ENCODE measurements around the gene PLXNB1.
"Not testable (repeated sequence)": the region's sequence is repeated elsewhere in the genome, so short reads cannot be mapped to it uniquely, and the experiment has no call there.

The PLXNB1 gene

DNA sequence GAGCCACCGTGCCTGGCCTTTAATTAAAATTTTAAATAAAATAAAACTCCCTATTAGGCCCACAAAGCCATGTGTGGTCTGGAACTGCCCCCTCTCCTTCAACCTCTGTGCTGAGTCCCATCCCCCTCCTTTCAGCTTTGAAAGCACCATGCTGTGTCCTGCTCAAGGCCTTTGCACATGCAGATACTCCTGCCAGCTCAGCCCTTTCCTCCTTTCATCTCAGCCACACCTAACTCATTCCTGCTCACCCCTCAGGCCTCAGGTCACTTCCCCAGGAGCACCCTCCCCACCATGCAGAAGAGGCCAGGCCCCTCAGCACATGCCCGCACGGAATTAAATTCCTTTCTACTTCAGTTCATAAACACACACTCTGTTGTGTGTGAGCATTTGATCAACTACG, 44.7 kb upstream of the PLXNB1 start:
- Histone ChIP-seq H3K27ac (no peak overlapping the region), H3K4me3 (ENCODE audit: low read depth, low read length) (no peak overlapping the region), H3K36me3 (no peaks in the 10 kb centered on the region), H3K27me3 (ENCODE audit: insufficient read depth, low read depth, severe bottlenecking) (no peaks in the 10 kb centered on the region), H3K9me3 (ENCODE audit: severe bottlenecking) (no peaks in the 10 kb centered on the region)
- DNase-seq = no peak
- TF ChIP-seq, protein P1, sequence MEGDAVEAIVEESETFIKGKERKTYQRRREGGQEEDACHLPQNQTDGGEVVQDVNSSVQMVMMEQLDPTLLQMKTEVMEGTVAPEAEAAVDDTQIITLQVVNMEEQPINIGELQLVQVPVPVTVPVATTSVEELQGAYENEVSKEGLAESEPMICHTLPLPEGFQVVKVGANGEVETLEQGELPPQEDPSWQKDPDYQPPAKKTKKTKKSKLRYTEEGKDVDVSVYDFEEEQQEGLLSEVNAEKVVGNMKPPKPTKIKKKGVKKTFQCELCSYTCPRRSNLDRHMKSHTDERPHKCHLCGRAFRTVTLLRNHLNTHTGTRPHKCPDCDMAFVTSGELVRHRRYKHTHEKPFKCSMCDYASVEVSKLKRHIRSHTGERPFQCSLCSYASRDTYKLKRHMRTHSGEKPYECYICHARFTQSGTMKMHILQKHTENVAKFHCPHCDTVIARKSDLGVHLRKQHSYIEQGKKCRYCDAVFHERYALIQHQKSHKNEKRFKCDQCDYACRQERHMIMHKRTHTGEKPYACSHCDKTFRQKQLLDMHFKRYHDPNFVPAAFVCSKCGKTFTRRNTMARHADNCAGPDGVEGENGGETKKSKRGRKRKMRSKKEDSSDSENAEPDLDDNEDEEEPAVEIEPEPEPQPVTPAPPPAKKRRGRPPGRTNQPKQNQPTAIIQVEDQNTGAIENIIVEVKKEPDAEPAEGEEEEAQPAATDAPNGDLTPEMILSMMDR (IDR thresholded peaks at IDR 0.05; ENCODE audit: low read depth, low read length) = no peak

DNA sequence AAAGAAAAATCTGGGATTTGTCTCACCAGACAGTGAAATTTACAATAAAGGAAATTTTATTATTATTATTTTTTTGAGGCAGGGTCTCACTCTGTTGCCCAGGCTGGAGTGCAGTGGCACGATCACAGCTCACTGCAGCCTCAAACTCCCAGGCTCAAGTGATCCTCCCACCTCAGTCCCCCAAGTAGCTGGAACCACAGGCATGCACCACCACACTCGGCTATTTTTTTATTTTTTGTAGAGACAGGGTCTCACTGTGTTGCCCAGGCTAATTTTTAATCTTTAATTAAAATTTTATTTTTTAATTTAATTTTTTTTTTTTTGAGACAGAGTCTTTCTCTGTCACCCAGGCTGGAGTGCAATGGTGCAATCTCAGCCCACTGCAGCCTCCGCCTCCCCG, 44.1 kb upstream of the PLXNB1 start:
- H3K27ac ChIP-seq = not testable (repeated sequence)

DNA sequence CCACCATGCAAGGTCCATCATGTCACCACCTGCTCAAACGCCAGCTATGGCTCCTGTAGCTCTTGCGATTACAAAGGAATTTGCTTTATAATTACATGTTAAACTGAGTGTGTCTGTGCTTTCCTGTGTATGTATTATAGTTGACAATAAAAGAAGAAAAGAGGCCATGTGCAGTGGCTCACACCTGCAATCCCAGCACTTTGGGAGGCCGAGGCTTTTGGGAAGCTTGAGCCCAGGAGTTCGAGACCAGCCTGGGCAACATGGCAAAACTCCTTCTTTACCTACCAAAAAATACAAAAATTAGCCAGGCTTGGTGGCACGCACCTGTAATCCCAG, 43.7 kb upstream of the PLXNB1 start:
- H3K4me3 ChIP-seq (ENCODE audit: low read depth, low read length) = no peak overlapping the region
- H3K9me3 ChIP-seq (ENCODE audit: severe bottlenecking) = no peaks in the 10 kb centered on the region
- H3K36me3 ChIP-seq = no peaks in the 10 kb centered on the region; the same call in 1 of the 2 replicates
- H3K27me3 ChIP-seq (ENCODE audit: insufficient read depth, low read depth, severe bottlenecking) = no peaks in the 10 kb centered on the region
- no peak for DNase-seq
- H3K27ac ChIP-seq = peak overlapping the region; percentile 93
- TF ChIP-seq, protein P1 (IDR thresholded peaks at IDR 0.05; ENCODE audit: low read depth, low read length) = no peak

More for the DNA sequence above, 44.1 kb upstream of the PLXNB1 start:
- H3K27me3 ChIP-seq (ENCODE audit: insufficient read depth, low read depth, severe bottlenecking); H3K36me3 ChIP-seq; H3K9me3 ChIP-seq (ENCODE audit: severe bottlenecking); DNase-seq; H3K4me3 ChIP-seq (ENCODE audit: low read depth, low read length): not testable (repeated sequence)

DNA sequence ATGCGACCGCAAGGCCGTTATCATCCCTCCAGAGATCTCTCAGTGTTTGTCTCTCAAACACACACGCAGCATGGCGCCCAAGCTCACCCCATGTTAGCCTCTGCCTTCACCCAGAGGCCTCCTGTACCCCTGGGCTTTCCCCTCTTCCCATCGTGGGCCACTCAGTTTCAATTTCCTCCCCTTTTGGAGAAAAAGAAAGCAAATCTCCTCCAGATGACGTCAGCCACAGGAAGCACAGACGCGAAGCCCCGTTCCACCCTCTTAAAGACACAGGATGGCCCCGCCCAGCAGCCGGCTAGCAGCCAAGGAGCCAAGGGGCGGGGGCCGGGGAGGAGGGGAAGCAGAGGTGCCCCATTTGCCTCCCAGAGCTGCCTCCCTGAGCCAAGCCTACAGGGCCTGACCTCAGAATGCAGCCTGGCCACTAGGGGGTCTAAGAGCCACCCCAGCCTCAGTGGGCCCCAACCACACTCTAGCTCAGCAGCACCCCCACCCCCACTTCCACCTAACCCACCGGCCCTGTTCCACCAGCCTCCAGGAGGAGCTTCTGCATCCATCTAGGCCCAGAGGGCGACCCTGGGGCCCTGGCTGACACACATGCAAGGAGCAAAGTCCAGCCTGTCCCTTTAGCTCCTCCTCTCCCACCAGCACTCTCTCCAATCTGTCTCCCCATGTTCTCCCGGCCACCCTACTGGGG, 43.2 kb upstream of the PLXNB1 start:
- Histone ChIP-seq H3K27ac (peak overlapping the region; percentile 93), H3K27me3 (ENCODE audit: insufficient read depth, low read depth, severe bottlenecking) (no peaks in the 10 kb centered on the region), H3K9me3 (ENCODE audit: severe bottlenecking) (no peaks in the 10 kb centered on the region), H3K36me3 (peaks cover 1% of the 10 kb centered on the region; the same call in 1 of the 2 replicates), H3K4me3 (ENCODE audit: low read depth, low read length) (peak overlapping the region; percentile 62)
- TF ChIP-seq, protein P1 (IDR thresholded peaks at IDR 0.05; ENCODE audit: low read depth, low read length) = peak; percentile 78
- DNase-seq = peak; percentile 96

- no peak for DNase-seq
- TF ChIP-seq, protein P1 (IDR thresholded peaks at IDR 0.05; ENCODE audit: low read depth, low read length) = no peak
- peak overlapping the region; percentile 62 for H3K4me3 ChIP-seq (ENCODE audit: low read depth, low read length)
- H3K9me3 ChIP-seq (ENCODE audit: severe bottlenecking) = no peaks in the 10 kb centered on the region
- no peaks in the 10 kb centered on the region for H3K27me3 ChIP-seq (ENCODE audit: insufficient read depth, low read depth, severe bottlenecking)
- H3K27ac ChIP-seq = peak overlapping the region; percentile 93
- H3K36me3 ChIP-seq = peaks cover 6% of the 10 kb centered on the region
Observed at GRCh38 chr3:48472673-48472922, 42.7 kb upstream of the PLXNB1 start.

GRCh38 chr3:48470286-48470685, 40.4 kb upstream of the PLXNB1 start:
- Histone ChIP-seq H3K27me3 (ENCODE audit: insufficient read depth, low read depth, severe bottlenecking) (no peaks in the 10 kb centered on the region), H3K27ac (no peak overlapping the region), H3K9me3 (ENCODE audit: severe bottlenecking) (no peaks in the 10 kb centered on the region), H3K4me3 (ENCODE audit: low read depth, low read length) (no peak overlapping the region), H3K36me3 (peaks cover 20% of the 10 kb centered on the region)
- no peak for DNase-seq
- TF ChIP-seq, protein P1 (IDR thresholded peaks at IDR 0.05; ENCODE audit: low read depth, low read length) = no peak

All from WERI-Rb-1 (cell line).